ENCODE data around the gene AGPAT2.

GRCh38 chr9:136687721-136688223, 515 bp upstream of the AGPAT2 start:
- TF ChIP-seq TAF1 (IDR thresholded peaks at IDR 0.05; ENCODE audit: low read depth, low read length) (no peak), POLR2AphosphoS5 (IDR thresholded peaks at IDR 0.05; ENCODE audit: low read depth, low read length) (no peak), POLR2A (IDR thresholded peaks at IDR 0.05; ENCODE audit: low read depth, low read length) (no peak), POU2F2 (IDR thresholded peaks at IDR 0.05; ENCODE audit: low read depth, low read length) (no peak), SPI1 (IDR thresholded peaks at IDR 0.05; ENCODE audit: low read depth, low read length) (no peak)
